ENCODE data around the gene SKAP1. TPM values are rescaled to one million over a fixed set of nuclear protein-coding genes. Genes with fewer than 3 reads are reported as not detected.
"Not testable (repeated sequence)": the region's sequence is repeated elsewhere in the genome, so short reads cannot be mapped to it uniquely, and the experiment has no call there.

SKAP1 gene
- total and polyA plus RNA-seq, 5 donors from 2014 or later = 196 to 554 (median 373) TPM

DNA sequence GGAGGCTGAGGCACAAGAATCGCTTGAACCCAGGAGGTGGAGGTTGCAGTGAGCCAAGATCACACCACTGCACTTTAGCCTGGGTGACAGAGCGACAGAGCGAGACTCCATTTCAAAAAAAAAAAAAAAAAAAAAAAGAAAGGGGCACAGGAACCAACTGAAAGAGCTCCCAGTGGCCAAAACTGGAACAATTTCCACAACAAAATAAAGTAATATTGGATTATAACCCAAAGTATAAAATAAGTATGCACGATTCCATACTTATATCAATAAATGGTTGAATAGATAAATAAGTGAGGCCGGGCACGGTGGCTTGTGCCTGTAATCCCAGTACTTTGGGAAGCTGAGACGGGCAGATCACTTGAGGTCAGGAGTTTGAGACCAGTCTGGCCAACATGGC lies 19.2 kb downstream of the SKAP1 start:
- peaks cover 34% of the 10 kb centered on the region for H3K36me3 ChIP-seq (ENCODE audit: control insufficient read depth, insufficient read depth, low read length)
- peak overlapping the region; percentile 3 to 70 (median 46) for H3K27ac Mint-ChIP-seq
- peaks cover 34% of the 10 kb centered on the region for H3K36me3 Mint-ChIP-seq
- not testable (repeated sequence) for H3K4me3 ChIP-seq (ENCODE audit: low read depth, low read length); H3K27ac ChIP-seq (ENCODE audit: insufficient read depth, low read length, poor library complexity, severe bottlenecking); H3K27me3 Mint-ChIP-seq; DNase-seq; H3K27me3 ChIP-seq (ENCODE audit: control insufficient read depth, insufficient read depth, low read length); ATAC-seq (ENCODE audit: low read depth in 2 of 2); H3K9me3 ChIP-seq (ENCODE audit: control insufficient read depth in 2 of 2, low read length in 2 of 2); H3K9me3 Mint-ChIP-seq
- H3K4me3 Mint-ChIP-seq = peak overlapping the region in 2 of 4 donors; percentile 23 to 28
- peaks cover 79% of the 10 kb centered on the region for H3K4me1 ChIP-seq (ENCODE audit: control insufficient read depth, insufficient read depth, low read length, poor library complexity, severe bottlenecking)
- H3K4me1 Mint-ChIP-seq = peaks cover 52 to 90% (median 71%) of the 10 kb centered on the region in 4 donors

DNA sequence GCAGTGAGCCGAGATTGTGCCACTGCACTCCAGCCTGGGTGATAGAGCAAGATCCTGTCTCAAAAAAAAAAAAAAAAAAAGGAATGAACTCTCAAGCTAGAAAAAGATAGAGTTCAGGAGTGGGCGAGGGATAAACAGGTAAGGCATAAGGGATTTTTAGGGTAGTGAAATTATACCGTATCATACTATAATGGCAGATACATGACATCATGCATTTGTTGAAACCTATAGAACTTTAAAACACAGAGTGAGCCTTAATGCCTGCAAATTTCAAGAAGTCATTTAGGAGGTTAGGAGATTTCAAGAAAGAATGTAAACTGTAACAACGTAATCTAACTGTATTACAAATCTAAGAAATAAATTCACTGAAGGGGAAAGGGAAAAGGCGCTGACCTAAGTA lies 20.4 kb downstream of the SKAP1 start:
- Histone ChIP-seq H3K27ac (ENCODE audit: insufficient read depth, low read length, poor library complexity, severe bottlenecking) (peak overlapping the region; percentile 30), H3K4me1 (ENCODE audit: control insufficient read depth, insufficient read depth, low read length, poor library complexity, severe bottlenecking) (peaks cover 67% of the 10 kb centered on the region), H3K27me3 (ENCODE audit: control insufficient read depth, insufficient read depth, low read length) (no peaks in the 10 kb centered on the region), H3K36me3 (ENCODE audit: control insufficient read depth, insufficient read depth, low read length) (peaks cover 34% of the 10 kb centered on the region), H3K9me3 (ENCODE audit: control insufficient read depth in 2 of 2, low read length in 2 of 2) (no peaks in the 10 kb centered on the region), H3K4me3 (ENCODE audit: low read depth, low read length) (no peak overlapping the region)
- ATAC-seq (ENCODE audit: low read depth in 2 of 2) (no peak), DNase-seq (no peak)
- Mint-ChIP-seq H3K4me1 (peaks cover 52 to 88% (median 65%) of the 10 kb centered on the region in 4 donors), H3K27ac (peak overlapping the region; percentile 3 to 86 (median 47)), H3K9me3 (no peaks in the 10 kb centered on the region), H3K36me3 (peaks cover 29% of the 10 kb centered on the region), H3K4me3 (peak overlapping the region in 3 of 4 donors; percentile 5 to 66 (median 61)), H3K27me3 (no peaks in the 10 kb centered on the region)

DNA sequence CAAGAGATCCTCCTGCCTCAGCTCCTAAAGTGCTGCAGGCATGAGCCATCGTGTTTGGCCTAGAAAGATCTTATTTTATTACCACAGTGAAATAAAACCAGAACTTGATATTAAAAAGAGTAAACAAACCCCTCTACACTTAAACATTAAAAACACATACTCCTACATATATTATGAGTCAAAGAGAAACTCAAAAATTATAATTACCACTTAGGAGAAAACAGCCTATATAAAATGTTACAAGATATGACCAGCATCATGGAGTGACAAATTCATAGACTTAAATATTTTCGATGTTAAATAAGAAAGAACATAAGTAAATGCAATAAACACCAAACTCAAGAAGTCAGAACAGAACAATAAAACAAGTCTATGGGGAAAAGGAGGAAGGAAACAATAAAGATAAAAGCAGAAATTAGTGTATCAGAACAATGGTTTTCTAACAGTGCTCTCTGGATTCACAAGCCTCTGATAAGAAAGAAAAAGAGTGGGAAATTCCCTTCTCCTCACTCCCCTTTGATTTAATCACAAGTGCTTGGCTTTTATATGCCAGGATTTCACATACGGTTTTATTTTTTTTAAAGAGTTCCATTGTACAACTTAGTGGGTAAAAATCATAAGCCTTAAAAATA lies 23.0 kb downstream of the SKAP1 start:
- peaks cover 38% of the 10 kb centered on the region for H3K36me3 Mint-ChIP-seq
- no peak for DNase-seq
- H3K36me3 ChIP-seq (ENCODE audit: control insufficient read depth, insufficient read depth, low read length) = peaks cover 42% of the 10 kb centered on the region
- no peaks in the 10 kb centered on the region for H3K9me3 ChIP-seq (ENCODE audit: control insufficient read depth in 2 of 2, low read length in 2 of 2)
- peak overlapping the region; percentile 29 to 63 (median 45) for H3K4me3 Mint-ChIP-seq
- ATAC-seq (ENCODE audit: low read depth in 2 of 2) = no peak
- no peaks in the 10 kb centered on the region for H3K27me3 Mint-ChIP-seq
- peaks cover 44 to 81% (median 53%) of the 10 kb centered on the region in 4 donors for H3K4me1 Mint-ChIP-seq
- peak overlapping the region; percentile 22 to 99 (median 56) for H3K27ac Mint-ChIP-seq
- H3K9me3 Mint-ChIP-seq = no peaks in the 10 kb centered on the region
- peak overlapping the region; percentile 14 for H3K27ac ChIP-seq (ENCODE audit: insufficient read depth, low read length, poor library complexity, severe bottlenecking)
- H3K4me1 ChIP-seq (ENCODE audit: control insufficient read depth, insufficient read depth, low read length, poor library complexity, severe bottlenecking) = peaks cover 43% of the 10 kb centered on the region
- peak overlapping the region; percentile 37 for H3K4me3 ChIP-seq (ENCODE audit: low read depth, low read length)
- H3K27me3 ChIP-seq (ENCODE audit: control insufficient read depth, insufficient read depth, low read length) = no peaks in the 10 kb centered on the region

DNA sequence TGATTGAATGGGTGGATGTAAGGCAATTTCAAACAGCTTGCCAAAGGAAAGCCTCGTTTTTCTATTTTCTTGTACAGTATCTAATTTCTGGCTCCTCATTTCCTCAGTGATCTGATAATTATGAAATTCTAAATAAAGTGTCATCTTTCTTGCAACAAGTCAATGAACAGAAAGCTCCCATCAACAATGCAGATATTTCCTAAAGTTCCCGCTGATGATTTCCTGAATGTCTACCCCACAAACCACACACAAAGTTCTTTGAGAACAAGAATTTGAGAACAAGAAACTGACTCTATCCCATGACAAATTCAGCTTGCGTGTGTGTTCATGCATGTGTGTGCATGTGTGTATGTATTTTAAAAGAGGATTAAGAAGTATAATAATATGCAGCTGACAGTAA lies 35.2 kb downstream of the SKAP1 start:
- H3K4me1 Mint-ChIP-seq = peaks cover 38 to 79% (median 41%) of the 10 kb centered on the region in 4 donors
- ATAC-seq (ENCODE audit: low read depth in 2 of 2) (no peak), DNase-seq (no peak)
- no peak overlapping the region for H3K27ac Mint-ChIP-seq
- Histone ChIP-seq H3K36me3 (ENCODE audit: control insufficient read depth, insufficient read depth, low read length) (peaks cover 78% of the 10 kb centered on the region), H3K4me1 (ENCODE audit: control insufficient read depth, insufficient read depth, low read length, poor library complexity, severe bottlenecking) (peaks cover 13% of the 10 kb centered on the region), H3K4me3 (ENCODE audit: low read depth, low read length) (no peak overlapping the region), H3K27ac (ENCODE audit: insufficient read depth, low read length, poor library complexity, severe bottlenecking) (no peak overlapping the region), H3K27me3 (ENCODE audit: control insufficient read depth, insufficient read depth, low read length) (no peaks in the 10 kb centered on the region), H3K9me3 (ENCODE audit: control insufficient read depth in 2 of 2, low read length in 2 of 2) (no peaks in the 10 kb centered on the region)
- H3K27me3 Mint-ChIP-seq = no peaks in the 10 kb centered on the region
- H3K4me3 Mint-ChIP-seq = peak overlapping the region in 2 of 4 donors; percentile 33 to 47
- H3K9me3 Mint-ChIP-seq = no peaks in the 10 kb centered on the region
- H3K36me3 Mint-ChIP-seq = peaks cover 43% of the 10 kb centered on the region

DNA sequence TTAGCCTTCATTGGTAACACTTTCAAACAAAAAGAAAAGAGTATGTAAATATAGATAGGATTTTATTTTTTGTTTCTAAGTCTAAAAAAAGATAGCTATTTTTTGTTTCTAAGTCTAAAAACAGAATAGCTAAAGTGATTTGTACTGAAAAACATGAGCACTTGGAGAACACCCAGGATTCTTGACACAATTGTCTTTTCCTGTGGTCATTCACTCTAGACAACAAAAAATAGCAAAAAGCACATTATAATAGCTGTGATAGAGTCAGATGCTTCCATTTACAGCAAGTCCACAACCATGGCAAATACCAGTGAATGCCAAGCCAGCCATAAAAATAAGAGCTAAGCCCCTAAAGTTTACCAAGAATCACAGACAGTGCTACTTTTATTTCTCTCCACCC lies 36.7 kb downstream of the SKAP1 start:
- peaks cover 80% of the 10 kb centered on the region for H3K36me3 ChIP-seq (ENCODE audit: control insufficient read depth, insufficient read depth, low read length)
- Mint-ChIP-seq H3K27ac (peak overlapping the region in 2 of 3 donors; percentile 25 to 56), H3K27me3 (no peaks in the 10 kb centered on the region), H3K4me3 (no peak overlapping the region), H3K36me3 (peaks cover 40% of the 10 kb centered on the region), H3K9me3 (no peaks in the 10 kb centered on the region), H3K4me1 (peaks cover 28 to 78% (median 45%) of the 10 kb centered on the region in 4 donors)
- H3K4me1 ChIP-seq (ENCODE audit: control insufficient read depth, insufficient read depth, low read length, poor library complexity, severe bottlenecking) = peaks cover 17% of the 10 kb centered on the region
- no peak overlapping the region for H3K27ac ChIP-seq (ENCODE audit: insufficient read depth, low read length, poor library complexity, severe bottlenecking)
- DNase-seq (no peak), ATAC-seq (ENCODE audit: low read depth in 2 of 2) (no peak)
- no peak overlapping the region for H3K4me3 ChIP-seq (ENCODE audit: low read depth, low read length)
- no peaks in the 10 kb centered on the region for H3K27me3 ChIP-seq (ENCODE audit: control insufficient read depth, insufficient read depth, low read length)
- no peaks in the 10 kb centered on the region for H3K9me3 ChIP-seq (ENCODE audit: control insufficient read depth in 2 of 2, low read length in 2 of 2)

DNA sequence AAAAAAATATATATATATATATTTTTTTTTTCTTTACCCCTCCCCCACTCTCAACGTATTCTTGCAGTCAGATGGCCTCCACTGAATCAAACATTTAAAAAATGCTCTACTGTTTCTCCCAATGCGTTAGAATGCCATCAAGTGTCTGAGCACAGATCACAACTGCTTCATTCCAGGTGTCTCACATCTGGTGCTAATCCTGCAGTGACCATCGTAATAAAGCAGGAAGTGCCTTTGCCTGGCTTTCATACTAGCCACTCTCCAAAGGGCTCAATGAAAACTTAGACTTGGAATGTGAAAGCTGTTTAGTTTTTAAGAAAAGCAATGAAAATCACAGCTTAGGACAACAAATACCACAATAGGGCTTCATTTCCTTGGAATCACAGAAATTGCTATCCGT lies 37.2 kb downstream of the SKAP1 start:
- no peaks in the 10 kb centered on the region for H3K9me3 Mint-ChIP-seq

DNA sequence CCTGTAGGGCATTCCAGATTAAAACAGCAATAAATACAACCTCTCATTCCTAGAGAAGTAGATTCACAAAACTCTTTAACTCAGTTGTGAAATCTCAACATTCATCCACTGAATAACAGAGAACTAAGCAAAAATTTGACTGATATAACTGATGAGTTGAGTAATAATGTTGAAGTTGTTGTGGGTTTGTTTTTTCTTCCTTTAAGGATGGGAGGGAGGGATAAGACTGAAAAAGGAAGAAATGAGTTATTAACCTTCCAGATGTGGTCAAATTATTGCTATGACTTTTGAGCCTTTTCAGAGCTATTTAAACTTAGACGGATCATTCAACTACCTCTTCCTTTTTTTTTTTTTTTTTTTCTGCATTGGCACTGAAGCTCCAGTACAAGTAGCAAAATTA lies 38.6 kb downstream of the SKAP1 start:
- H3K36me3 Mint-ChIP-seq = peaks cover 45% of the 10 kb centered on the region
- peak overlapping the region in 2 of 3 donors; percentile 56 to 62 for H3K27ac Mint-ChIP-seq
- peaks cover 71% of the 10 kb centered on the region for H3K36me3 ChIP-seq (ENCODE audit: control insufficient read depth, insufficient read depth, low read length)

More for the DNA sequence above, 37.2 kb downstream of the SKAP1 start:
- Mint-ChIP-seq H3K36me3 (peaks cover 40% of the 10 kb centered on the region), H3K27me3 (no peaks in the 10 kb centered on the region), H3K27ac (peak overlapping the region in 2 of 3 donors; percentile 40 to 76), H3K4me1 (peaks cover 28 to 77% (median 44%) of the 10 kb centered on the region in 4 donors), H3K4me3 (no peak overlapping the region)
- Histone ChIP-seq H3K9me3 (ENCODE audit: control insufficient read depth in 2 of 2, low read length in 2 of 2) (no peaks in the 10 kb centered on the region), H3K27me3 (ENCODE audit: control insufficient read depth, insufficient read depth, low read length) (no peaks in the 10 kb centered on the region), H3K27ac (ENCODE audit: insufficient read depth, low read length, poor library complexity, severe bottlenecking) (no peak overlapping the region), H3K36me3 (ENCODE audit: control insufficient read depth, insufficient read depth, low read length) (peaks cover 76% of the 10 kb centered on the region), H3K4me3 (ENCODE audit: low read depth, low read length) (no peak overlapping the region), H3K4me1 (ENCODE audit: control insufficient read depth, insufficient read depth, low read length, poor library complexity, severe bottlenecking) (peaks cover 17% of the 10 kb centered on the region)
- DNase-seq (no peak), ATAC-seq (ENCODE audit: low read depth in 2 of 2) (no peak)

DNA sequence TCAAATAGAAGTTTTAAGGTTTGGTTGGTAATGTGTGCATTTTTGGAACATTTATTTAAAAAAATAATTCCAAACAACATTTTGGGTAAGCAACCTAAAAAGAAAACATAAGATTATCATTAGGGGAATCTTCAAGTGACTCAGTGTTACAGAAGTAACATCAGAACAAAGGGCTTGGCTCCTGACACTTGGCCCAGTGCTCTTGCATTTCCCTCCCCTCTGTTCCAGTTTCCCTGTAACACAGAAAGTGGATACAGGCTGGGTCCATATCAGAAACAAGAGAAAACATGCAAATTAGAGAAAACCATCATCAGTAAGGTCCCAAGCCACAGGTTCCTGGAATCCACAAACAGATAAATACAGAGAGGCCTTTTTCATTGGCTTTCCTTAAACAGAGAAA lies 40.1 kb downstream of the SKAP1 start:
- peaks cover 68% of the 10 kb centered on the region for H3K36me3 ChIP-seq (ENCODE audit: control insufficient read depth, insufficient read depth, low read length)
- peaks cover 30 to 82% (median 42%) of the 10 kb centered on the region in 4 donors for H3K4me1 Mint-ChIP-seq
- H3K27me3 Mint-ChIP-seq = no peaks in the 10 kb centered on the region
- H3K9me3 ChIP-seq (ENCODE audit: control insufficient read depth in 2 of 2, low read length in 2 of 2) = no peaks in the 10 kb centered on the region
- ATAC-seq (ENCODE audit: low read depth in 2 of 2) = no peak
- peaks cover 14% of the 10 kb centered on the region for H3K4me1 ChIP-seq (ENCODE audit: control insufficient read depth, insufficient read depth, low read length, poor library complexity, severe bottlenecking)
- no peaks in the 10 kb centered on the region for H3K27me3 ChIP-seq (ENCODE audit: control insufficient read depth, insufficient read depth, low read length)
- H3K36me3 Mint-ChIP-seq = peaks cover 42% of the 10 kb centered on the region
- no peak overlapping the region for H3K27ac ChIP-seq (ENCODE audit: insufficient read depth, low read length, poor library complexity, severe bottlenecking)
- no peaks in the 10 kb centered on the region for H3K9me3 Mint-ChIP-seq
- H3K4me3 Mint-ChIP-seq = peak overlapping the region in 1 of 4 donors; percentile 40
- no peak overlapping the region for H3K4me3 ChIP-seq (ENCODE audit: low read depth, low read length)
- no peak for DNase-seq
- H3K27ac Mint-ChIP-seq = peak overlapping the region in 1 of 3 donors; percentile 45

More for the DNA sequence above, 38.6 kb downstream of the SKAP1 start:
- Histone ChIP-seq H3K4me3 (ENCODE audit: low read depth, low read length) (no peak overlapping the region), H3K9me3 (ENCODE audit: control insufficient read depth in 2 of 2, low read length in 2 of 2) (no peaks in the 10 kb centered on the region), H3K27ac (ENCODE audit: insufficient read depth, low read length, poor library complexity, severe bottlenecking) (no peak overlapping the region), H3K4me1 (ENCODE audit: control insufficient read depth, insufficient read depth, low read length, poor library complexity, severe bottlenecking) (peaks cover 17% of the 10 kb centered on the region), H3K27me3 (ENCODE audit: control insufficient read depth, insufficient read depth, low read length) (no peaks in the 10 kb centered on the region)
- no peak for DNase-seq
- Mint-ChIP-seq H3K4me3 (no peak overlapping the region), H3K27me3 (no peaks in the 10 kb centered on the region), H3K4me1 (peaks cover 38 to 81% (median 44%) of the 10 kb centered on the region in 4 donors), H3K9me3 (no peaks in the 10 kb centered on the region)
- no peak for ATAC-seq (ENCODE audit: low read depth in 2 of 2)

Data from CD4-positive, CD25-positive, alpha-beta regulatory T cell (primary cell).